C4-2B (cell line): ENCODE results near the gene NPAS3.

ENCODE experiments used
- CTCF ChIP-seq: fragments of 450-650 bp; conservative IDR thresholded peaks from 2 replicates; pipeline ENCODE4 v1.5.1; 2017; ENCODE audit warnings: mild to moderate bottlenecking
- ZFX ChIP-seq: fragments of 450-650 bp; IDR thresholded peaks from 2 replicates; pipeline ENCODE4 v1.6.1; 2017

- TF ChIP-seq CTCF: no peak
- no peak for TF ChIP-seq ZFX
Observed at GRCh38 chr14:33414041-33414440, 475.4 kb downstream of the NPAS3 start.
